ENCODE measurements around the gene DNAH7. TPM values are rescaled to one million over a fixed set of nuclear protein-coding genes. Genes with fewer than 3 reads are reported as not detected.

Gene DNAH7
- total RNA-seq, 4 donors from 2014 or later = 9.9 to 21.7 (median 15.5) TPM

GRCh38 chr2:195741191-195741590 lies 327.4 kb downstream of the DNAH7 start:
- Histone ChIP-seq H3K27ac (no peak overlapping the region), H3K4me3 (replicated peaks in 1 of 3) (no peak overlapping the region), H3K27me3 (no peaks in the 10 kb centered on the region), H3K4me1 (no peaks in the 10 kb centered on the region), H3K9me3 (no peaks in the 10 kb centered on the region), H3K36me3 (peaks cover 0 to 2% of the 10 kb centered on the region in 2 donors)
- intact Hi-C loops (cut with DNase I) = no loop called here
- no peak for TF ChIP-seq POLR2A (IDR thresholded peaks at IDR 0.05)
- TF ChIP-seq CTCF (IDR thresholded peaks at IDR 0.05) = no peak
- no peak for DNase-seq
- 92 to 100% methylated on average over 1 of the region's 1 CpG for WGBS, 2 donors

GRCh38 chr2:195737511-195738325 lies 330.9 kb downstream of the DNAH7 start:
- Histone ChIP-seq H3K27ac (no peak overlapping the region), H3K4me1 (no peaks in the 10 kb centered on the region), H3K36me3 (no peaks in the 10 kb centered on the region), H3K9me3 (no peaks in the 10 kb centered on the region), H3K27me3 (no peaks in the 10 kb centered on the region), H3K4me3 (replicated peaks in 1 of 3) (no peak overlapping the region)
- intact Hi-C loops (cut with DNase I) = no loop called here
- WGBS, 2 donors = 92% methylated on average over 5 of the region's 5 CpGs
- DNase-seq = no peak
- no peak for TF ChIP-seq POLR2A (IDR thresholded peaks at IDR 0.05)
- no peak for TF ChIP-seq CTCF (IDR thresholded peaks at IDR 0.05)

GRCh38 chr2:195735347-195735746 lies 333.3 kb downstream of the DNAH7 start:
- 96 to 97% methylated on average over 1 of the region's 1 CpG for WGBS, 2 donors
- H3K9me3 ChIP-seq = no peaks in the 10 kb centered on the region
- no peak overlapping the region for H3K4me3 ChIP-seq (replicated peaks in 1 of 3)
- intact Hi-C loops (cut with DNase I) = no loop called here
- no peaks in the 10 kb centered on the region for H3K4me1 ChIP-seq
- no peak for DNase-seq
- no peak overlapping the region for H3K27ac ChIP-seq
- H3K27me3 ChIP-seq = no peaks in the 10 kb centered on the region
- TF ChIP-seq CTCF (IDR thresholded peaks at IDR 0.05) (no peak), POLR2A (IDR thresholded peaks at IDR 0.05) (no peak)
- H3K36me3 ChIP-seq = peaks cover 6 to 8% of the 10 kb centered on the region in 2 donors

GRCh38 chr2:195734931-195735330 lies 333.7 kb downstream of the DNAH7 start:
- 90 to 93% methylated on average over 2 of the region's 2 CpGs for WGBS, 2 donors
- Histone ChIP-seq H3K9me3 (no peaks in the 10 kb centered on the region), H3K4me1 (no peaks in the 10 kb centered on the region), H3K27me3 (no peaks in the 10 kb centered on the region), H3K4me3 (replicated peaks in 1 of 3) (no peak overlapping the region), H3K27ac (no peak overlapping the region), H3K36me3 (peaks cover 8% of the 10 kb centered on the region in 2 donors)
- TF ChIP-seq CTCF (IDR thresholded peaks at IDR 0.05) (no peak), POLR2A (IDR thresholded peaks at IDR 0.05) (no peak)
- no peak for DNase-seq
- intact Hi-C loops (cut with DNase I) = no loop called here

- H3K9me3 ChIP-seq = no peaks in the 10 kb centered on the region
- TF ChIP-seq POLR2A (IDR thresholded peaks at IDR 0.05) (no peak), CTCF (IDR thresholded peaks at IDR 0.05) (no peak)
- no peak for DNase-seq
- WGBS, 2 donors = 93% methylated on average over 6 of the region's 6 CpGs
- intact Hi-C loops (cut with DNase I) = no loop called here
- no peak overlapping the region for H3K4me3 ChIP-seq (replicated peaks in 1 of 3)
- no peaks in the 10 kb centered on the region for H3K27me3 ChIP-seq
- no peak overlapping the region for H3K27ac ChIP-seq
- H3K36me3 ChIP-seq = peaks cover 8 to 10% of the 10 kb centered on the region in 2 donors
- no peaks in the 10 kb centered on the region for H3K4me1 ChIP-seq
These were observed 334.2 kb downstream of the DNAH7 start for GRCh38 chr2:195734395-195734794.
